GM19099 (cell line): Measurements from ENCODE around the gene RPS18.

Source experiments
- POLR2A ChIP-seq: IDR thresholded peaks from 3 replicates; pipeline ENCODE4 v1.6.1; 2011; ENCODE audit warnings: low read depth; ENCODE audit not compliant: insufficient read length; ENCODE audit errors: extremely low read depth

RPS18 gene

DNA sequence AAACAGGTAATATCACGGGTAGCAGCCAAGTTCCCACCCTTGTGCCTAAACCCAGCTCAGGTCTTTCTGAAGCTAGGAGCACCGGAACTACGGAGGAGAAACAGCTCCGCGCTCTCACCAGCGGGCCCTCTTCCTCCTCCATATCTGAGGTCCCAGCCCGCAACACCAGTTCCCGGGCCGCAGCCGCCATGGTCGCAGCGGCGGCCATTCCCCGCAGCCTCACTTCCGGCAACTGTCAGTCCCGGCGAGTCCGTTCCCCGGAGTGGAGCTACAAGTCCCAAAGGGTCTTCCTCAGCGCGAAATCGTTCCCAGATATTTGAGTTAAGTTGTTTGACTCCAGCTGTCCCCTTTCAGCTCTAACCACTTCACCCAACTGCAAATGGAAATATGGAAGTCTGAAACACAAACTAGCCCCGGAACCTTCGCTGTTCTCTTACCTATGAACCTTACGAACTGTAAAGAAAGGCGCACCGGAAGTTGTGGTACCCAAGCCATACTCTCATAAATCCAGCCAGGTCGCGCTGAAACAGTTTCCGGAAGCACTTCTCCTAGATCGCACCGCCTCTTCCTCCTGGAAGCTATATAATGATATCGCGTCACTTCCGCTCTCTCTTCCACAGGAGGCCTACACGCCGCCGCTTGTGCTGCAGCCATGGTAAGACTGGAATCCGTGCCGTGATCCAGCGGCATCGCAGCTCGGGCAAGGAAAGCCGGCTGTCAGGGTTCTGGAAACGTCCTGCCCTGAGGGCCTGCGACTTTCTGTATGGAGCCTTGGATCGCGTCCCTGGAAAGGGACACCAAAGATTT, at the start of gene RPS18, which contains the start of gene VPS52:
Gene RPS18 (plus strand): TSS at position 608 of the 807 bp plus-strand sequence. CDS start 45 bp downstream, at position 653.
Gene VPS52 (minus strand): TSS at position 409 of the 807 bp plus-strand sequence. CDS start 201 bp downstream, at position 208.
- TF ChIP-seq POLR2A: peak; percentile 99

DNA sequence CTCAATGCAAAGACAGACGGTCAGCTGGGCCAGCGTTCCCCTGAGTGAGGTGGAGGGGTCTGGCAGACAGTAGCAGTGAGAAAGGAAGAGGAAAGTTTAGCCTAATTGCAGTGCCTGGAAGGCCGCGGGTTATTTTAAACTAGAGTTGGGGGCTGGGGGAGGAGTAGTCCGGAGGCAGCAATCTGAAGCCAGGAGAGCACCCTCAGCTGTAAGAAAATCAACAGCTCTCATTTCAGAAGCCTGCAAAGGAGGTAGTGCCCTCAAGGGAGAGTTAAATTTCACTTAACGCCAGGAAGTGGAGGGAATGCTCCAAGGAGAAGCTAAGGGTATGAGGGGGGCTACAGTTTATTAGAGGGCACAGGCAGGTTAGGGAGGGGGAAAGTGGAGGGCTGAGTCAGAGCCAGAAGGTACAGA, 36.6 kb upstream of the RPS18 start:
- TF ChIP-seq POLR2A: no peak

DNA sequence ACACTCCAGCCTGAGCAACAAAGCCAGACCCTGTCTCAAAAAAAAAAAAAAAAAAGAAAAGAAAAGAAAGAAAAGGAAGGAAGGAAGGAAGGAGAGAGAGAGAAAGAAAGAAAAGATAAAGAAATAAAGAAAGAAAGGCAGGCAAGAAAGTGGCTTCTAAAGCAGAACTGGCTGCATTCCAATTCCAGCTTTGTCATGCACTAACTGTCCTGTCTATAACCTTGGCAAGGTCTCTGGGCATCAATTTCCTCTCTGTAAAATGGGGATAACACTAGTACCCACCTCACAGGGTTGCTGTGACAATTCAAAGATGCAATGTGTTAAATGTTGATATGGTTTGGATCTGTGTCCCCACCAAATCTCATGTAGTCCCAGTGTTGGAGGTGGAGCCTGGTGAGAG, 35.5 kb upstream of the RPS18 start:
- TF ChIP-seq POLR2A: no peak

DNA sequence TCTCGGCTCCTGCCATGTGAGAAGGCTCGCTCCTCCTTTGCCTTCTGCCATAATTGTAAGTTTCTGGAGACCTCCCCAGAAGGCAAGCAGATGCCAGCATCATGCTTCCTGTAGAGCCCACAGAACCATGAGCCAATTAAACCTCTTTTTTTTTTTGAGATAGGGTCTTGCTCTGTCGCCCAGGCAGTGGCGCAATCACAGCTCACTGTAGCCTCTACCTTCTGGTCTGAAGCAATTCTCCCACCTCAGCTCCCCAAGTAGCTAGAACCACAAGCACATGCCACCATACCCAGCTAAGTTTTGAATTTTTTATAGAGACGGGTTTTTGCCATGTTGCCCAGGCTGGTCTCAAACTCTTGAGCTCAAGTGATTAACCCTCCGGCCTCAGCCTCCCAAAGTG, 35.0 kb upstream of the RPS18 start:
- TF ChIP-seq POLR2A: no peak

DNA sequence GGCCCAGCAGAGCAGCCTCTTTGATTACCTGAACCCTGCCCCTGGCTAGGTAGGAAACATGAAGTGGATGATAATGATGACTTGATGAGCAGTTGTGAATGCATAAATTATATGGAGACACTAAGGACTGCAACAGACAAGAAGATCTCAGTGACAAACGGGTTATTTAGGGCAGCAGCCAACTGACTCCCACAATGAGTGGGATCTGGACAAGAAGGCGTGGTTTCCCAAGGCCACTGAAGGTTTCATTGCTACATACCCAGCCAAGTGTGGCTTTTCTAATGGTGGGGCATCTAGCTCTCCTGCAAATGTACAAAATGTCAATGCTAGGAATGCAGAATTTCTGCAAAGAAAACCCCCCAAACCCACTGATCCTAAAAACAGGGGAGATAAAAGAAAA, 34.1 kb upstream of the RPS18 start:
- TF ChIP-seq POLR2A: no peak

DNA sequence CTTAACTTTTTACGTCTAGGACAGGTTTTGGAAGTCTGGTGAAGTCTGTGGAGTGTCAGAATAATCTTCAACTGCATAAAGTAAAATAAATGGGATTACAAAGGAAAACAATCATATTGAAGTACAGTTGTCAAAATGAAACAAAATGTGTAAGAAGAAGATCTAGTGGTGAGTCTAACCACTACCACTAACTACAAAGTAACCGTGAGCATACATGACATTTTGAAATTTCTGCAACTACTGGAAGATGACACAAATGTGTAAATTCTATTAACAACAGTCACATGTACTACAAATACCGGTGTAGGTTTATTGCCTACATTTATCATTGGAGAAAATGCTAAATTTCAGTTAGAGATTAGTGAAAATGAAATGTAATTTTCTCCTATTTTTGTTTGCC, 29.9 kb upstream of the RPS18 start:
- TF ChIP-seq POLR2A: no peak

DNA sequence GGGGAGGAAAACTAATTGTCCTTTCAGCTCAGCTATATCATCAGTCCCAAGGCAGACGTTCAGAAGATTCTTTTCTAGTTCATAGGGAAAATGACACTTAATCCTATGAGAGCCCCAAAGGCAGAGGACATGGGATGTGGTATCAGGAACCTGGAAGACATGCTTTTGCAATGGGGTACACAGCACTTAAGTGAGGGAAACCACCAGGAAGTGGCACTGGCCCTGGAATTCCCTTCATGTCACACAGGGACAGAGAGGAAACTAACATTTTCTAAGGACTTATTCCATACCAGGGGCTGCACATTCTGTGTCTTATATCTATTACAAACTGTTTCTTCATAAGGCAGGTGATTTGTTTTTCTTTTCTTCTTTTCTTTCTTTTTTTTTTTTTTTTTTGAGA, 28.4 kb upstream of the RPS18 start:
- TF ChIP-seq POLR2A: no peak

DNA sequence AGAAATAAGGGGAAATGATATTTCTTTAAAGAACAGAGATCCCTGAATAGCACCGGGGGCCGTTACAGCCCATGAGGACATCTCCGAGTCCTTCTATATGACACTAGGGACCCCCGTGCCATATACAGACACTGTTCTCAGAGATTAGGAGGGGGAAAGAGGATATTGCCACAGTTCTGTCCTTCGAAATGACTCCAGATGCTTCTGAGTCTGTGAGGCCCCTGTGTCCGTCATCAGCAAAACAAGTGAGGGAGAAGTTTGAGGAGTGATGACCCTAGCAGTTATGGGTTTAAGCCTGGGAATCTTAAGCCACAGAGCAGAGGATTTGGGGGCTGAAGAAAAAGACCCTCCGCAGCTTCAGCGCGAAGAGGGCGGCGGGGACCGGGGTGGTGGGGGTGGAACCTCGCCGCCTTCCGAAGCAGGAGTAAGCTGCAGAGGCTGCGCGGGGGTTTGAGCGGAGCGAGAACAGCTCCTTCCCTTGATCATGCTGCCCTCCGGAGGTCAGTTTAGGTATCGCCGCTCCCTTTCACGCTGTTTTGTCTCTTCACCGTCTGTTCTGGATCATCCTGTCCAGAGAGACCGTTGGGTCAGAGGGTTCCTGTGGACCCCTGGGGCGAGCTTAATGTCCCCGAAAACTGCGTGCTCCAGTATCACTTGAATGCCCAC, 23.8 kb upstream of the RPS18 start:
- peak; percentile 11 for TF ChIP-seq POLR2A

DNA sequence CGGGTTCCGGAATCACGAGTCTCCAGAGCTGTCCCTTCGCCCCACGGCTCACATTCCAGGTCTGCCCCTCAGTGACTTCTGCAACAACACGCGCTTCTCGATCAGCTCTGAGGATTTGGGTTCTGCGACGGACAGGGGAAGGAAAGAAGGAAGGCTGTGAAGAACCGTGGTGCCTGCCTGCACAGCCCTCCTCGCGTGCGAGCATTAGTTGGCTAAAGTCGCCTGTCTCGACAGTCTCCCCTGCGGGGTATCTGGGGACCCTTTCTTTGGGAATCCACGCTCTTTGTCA, 23.3 kb upstream of the RPS18 start:
- no peak for TF ChIP-seq POLR2A

DNA sequence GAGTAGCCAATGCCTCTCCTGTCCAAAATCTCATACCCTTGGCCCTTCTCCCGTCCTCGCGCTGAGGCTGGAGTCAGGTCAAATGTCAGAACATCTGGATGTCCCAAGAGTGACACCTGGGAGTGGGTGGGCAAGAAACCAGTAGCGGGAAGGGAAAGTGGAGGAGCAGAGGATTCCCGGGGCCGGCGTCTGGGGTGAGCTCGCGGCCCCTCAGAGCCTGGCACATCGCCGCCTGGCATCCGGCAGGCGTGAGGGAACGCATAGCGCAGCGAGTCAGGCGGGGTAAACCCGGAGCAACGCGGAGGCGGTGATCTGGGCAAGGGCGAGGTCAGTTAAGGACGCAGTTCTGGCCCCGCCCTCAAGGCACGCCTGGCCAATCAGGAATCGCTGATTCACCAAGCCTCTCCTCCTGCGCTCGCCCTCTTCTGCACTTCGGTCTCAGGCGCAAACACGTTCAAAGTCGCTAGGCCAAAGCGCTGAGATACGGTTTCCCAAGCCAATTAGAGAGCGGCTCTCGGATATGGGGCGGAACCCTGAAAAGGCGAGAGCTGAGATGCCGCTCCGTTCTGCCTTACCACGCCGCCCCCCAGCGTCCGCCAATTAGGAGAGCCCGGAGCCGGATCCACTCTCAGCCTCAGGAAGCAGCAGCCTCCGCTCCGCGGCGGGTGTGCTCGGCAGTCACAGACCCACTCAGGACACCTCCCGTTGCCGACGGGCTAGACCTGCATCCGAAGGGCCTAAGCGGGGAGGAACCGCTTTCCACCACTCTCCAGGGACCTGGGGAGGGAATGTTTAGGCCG, 22.7 kb upstream of the RPS18 start:
- peak; percentile 93 for TF ChIP-seq POLR2A

DNA sequence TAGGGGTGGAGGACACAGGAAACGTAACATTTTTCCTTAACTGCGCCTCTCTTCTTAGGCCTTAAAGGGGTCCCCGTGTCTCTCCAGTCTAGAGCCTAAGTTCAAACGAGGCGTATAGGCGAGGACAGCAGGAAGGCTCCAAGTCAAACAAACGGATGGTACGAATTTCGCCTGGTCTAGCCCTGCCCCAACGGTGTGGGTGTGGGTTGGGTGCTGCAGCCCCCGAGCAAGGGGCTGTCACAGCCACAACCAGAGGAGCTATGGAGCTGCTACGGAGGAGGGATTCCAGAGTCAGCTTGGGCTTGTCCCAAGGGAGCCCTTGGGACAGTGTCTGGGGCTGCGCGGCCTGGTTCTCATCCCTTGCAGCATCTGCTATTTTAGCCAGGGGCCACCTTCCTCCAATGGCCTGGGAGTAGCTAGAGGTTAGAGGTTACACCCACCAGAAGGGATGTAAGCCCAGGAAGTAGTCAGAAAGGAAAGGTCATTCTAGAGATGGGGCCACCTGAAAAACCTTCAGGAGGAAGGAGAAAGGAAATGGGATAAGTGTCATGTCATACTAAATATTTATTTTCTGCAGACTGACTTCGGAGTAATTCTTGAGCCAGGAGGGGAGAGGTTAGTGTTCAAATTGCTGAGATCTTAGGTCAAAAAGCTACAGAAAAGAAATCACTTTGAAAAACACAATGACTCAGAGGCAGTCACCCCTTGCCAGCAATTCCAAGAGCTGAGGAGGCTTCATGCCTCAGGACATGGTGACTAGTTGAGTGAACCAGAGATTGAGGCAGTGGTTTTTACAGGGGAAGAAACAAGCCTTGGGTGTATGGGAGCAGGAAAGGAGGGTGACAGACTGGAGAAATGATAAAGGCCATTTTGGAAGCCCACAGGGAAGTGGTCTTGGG, 21.9 kb upstream of the RPS18 start:
- no peak for TF ChIP-seq POLR2A

DNA sequence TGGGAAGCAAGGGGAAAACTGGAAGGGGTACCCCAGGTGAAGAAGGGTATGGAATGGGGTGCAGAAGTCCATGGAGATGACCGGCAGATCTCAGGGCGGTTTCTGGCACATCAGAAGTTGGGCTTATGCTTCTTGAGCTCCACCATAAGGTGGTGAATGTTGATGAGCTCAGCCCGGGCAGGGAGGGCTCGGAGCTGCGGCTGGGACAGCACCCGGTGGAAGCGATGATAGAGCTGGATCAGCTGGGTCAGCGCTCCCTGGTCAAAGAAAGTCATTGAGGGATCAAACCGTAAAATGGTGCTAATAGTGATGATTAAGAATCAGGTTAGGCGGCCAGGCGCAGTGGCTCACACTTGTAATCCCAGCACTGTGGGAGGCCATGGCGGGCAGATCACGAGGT, 21.1 kb upstream of the RPS18 start:
- TF ChIP-seq POLR2A: no peak

DNA sequence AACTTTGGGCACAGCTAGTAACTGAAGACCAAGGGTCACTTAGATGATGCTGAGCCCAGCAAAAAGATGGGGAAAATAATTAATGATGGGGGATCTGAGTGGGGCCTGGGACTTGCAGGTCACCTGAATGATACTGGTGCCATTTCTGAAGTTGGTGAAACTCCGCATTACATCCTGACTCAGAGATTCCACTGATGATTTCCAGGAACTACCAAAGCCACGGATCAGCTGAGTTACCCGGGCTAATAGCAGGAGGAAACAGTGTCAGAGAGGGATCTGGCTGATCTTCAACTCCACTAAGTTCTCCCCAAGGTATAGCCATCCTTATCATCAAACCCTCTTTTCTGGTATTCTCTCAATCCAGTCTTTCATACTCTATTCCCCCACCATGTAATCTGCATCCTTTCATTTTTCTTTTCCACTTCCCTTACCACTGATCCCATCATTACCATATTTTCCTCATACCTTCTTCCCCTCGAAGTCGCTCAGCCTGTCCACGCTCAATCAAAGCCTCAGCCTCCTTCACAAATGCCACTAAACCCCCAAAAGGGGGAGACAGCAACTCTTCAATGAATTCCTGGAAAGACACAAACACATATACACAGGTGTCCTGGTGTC, 20.4 kb upstream of the RPS18 start:
- no peak for TF ChIP-seq POLR2A

DNA sequence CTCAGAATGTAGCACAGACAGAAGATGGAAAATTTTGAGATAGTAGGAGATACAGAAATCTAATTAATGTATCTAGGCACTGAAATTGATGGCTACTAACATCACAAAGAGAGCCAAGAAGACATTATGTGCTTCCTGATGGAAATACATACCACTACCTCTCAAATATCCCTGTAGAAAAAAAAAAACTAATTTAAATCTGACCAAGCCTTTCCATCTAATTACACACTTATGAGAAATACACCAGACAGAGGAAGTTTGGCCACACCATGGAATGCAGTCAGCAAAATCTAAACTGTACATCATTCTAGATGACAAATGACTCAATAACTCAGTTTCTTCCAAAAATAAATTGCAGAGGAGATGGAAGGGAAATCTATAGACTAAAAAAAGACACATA, 19.1 kb upstream of the RPS18 start:
- no peak for TF ChIP-seq POLR2A
